Lower leg skin (tissue), 4 donors: ENCODE results near the gene CCDC117. TPM values are rescaled to one million over a fixed set of nuclear protein-coding genes. Genes with fewer than 3 reads are reported as not detected.

Source experiments
- DNase-seq, 2 donors: peaks; one replicate each; pipeline ENCODE4 v3.0.0-alpha.2; 2019; ENCODE audit warnings: low spot score in 2 of 2
- H3K4me3 ChIP-seq: fragments of 200-600 bp; sonication (generic); 2 replicates; pipeline ENCODE4 v1.5.1; 2017; ENCODE audit warnings: mild to moderate bottlenecking, low read depth; ENCODE audit not compliant: poor library complexity, severe bottlenecking
- CTCF ChIP-seq, 3 donors: fragments of 450-650 bp; IDR thresholded peaks; one replicate each; pipeline ENCODE4 v1.5.1; 2016; ENCODE audit warnings: antibody characterized with exemption in 3 of 3, mild to moderate bottlenecking in 3 of 3, moderate library complexity in 2 of 3
- POLR2A ChIP-seq, 2 donors: fragments of 450-650 bp; IDR thresholded peaks; one replicate each; pipeline ENCODE4 v1.6.1; 2016 to 2017; ENCODE audit warnings: antibody characterized with exemption in 2 of 2, mild to moderate bottlenecking in 1 of 2, moderate library complexity in 1 of 2
- WGBS, 2 donors: methylation state at CpG; one replicate each; pipeline ENCODE4 v1.1.5; 2018; 5-methylcytosine and 5-hydroxymethylcytosine counted together
- intact Hi-C: fragments of 100-400 bp; cut with DNase I; formaldehyde crosslinking; loops from one replicate; pipeline ENCODE4 v1.15.0; 2023; ENCODE audit warnings: low total_unique reads
- total RNA-seq, 4 donors: library from RNA; depleted of rRNA; stranded (reverse); fragments of >200 nt; gene quantifications; one replicate each; pipeline ENCODE4 v1.1.0, GENCODE V29; 2016

CCDC117 gene
- total RNA-seq, 4 donors from 2014 or later: 15.1 to 20.8 (median 16.7) TPM

- 89 to 90% methylated on average over 5 of the region's 5 CpGs for WGBS, 2 donors
- no peak for TF ChIP-seq CTCF (IDR thresholded peaks at IDR 0.05)
- no peak overlapping the region for H3K4me3 ChIP-seq
- intact Hi-C loops: no loop called here
- DNase-seq: no peak
Measured at GRCh38 chr22:28779833-28780232, 7.3 kb downstream of the CCDC117 start.

GRCh38 chr22:28780296-28780695 is 7.8 kb downstream of the CCDC117 start:
- WGBS, 2 donors: 94 to 97% methylated on average over 1 of the region's 1 CpG
- no peak for DNase-seq

GRCh38 chr22:28783786-28784671 is 11.5 kb downstream of the CCDC117 start:
- no peak for TF ChIP-seq CTCF (IDR thresholded peaks at IDR 0.05)
- WGBS, 2 donors: 75 to 87% methylated on average over 4 of the region's 4 CpGs
- intact Hi-C loops: no loop called here
- no peak for DNase-seq
- H3K4me3 ChIP-seq: no peak overlapping the region

More at GRCh38 chr22:28780296-28780695, 7.8 kb downstream of the CCDC117 start:
- intact Hi-C loops: no loop called here
- no peak overlapping the region for H3K4me3 ChIP-seq
- no peak for TF ChIP-seq CTCF (IDR thresholded peaks at IDR 0.05)
- TF ChIP-seq POLR2A (IDR thresholded peaks at IDR 0.05): no peak

- no peak overlapping the region for H3K4me3 ChIP-seq
- TF ChIP-seq POLR2A (IDR thresholded peaks at IDR 0.05) (no peak), CTCF (IDR thresholded peaks at IDR 0.05) (no peak)
- intact Hi-C loops: no loop called here
- DNase-seq: no peak
- 67 to 74% methylated on average over 3 of the region's 3 CpGs for WGBS, 2 donors
Measured at GRCh38 chr22:28788601-28789000, 16.1 kb downstream of the CCDC117 start.

GRCh38 chr22:28791124-28791523 is 18.6 kb downstream of the CCDC117 start:
- DNase-seq: peak in 1 of 2 donors; percentile 43
- 93 to 94% methylated on average over 5 of the region's 5 CpGs for WGBS, 2 donors
- TF ChIP-seq POLR2A (IDR thresholded peaks at IDR 0.05): no peak
- no peak for TF ChIP-seq CTCF (IDR thresholded peaks at IDR 0.05)
- no peak overlapping the region for H3K4me3 ChIP-seq
- intact Hi-C loops: no loop called here
